HG02943 (cell line): Measurements from ENCODE around the gene CPT1B.
"Not testable (repeated sequence)": the region's sequence is repeated elsewhere in the genome, so short reads cannot be mapped to it uniquely, and the experiment has no call there.

Source experiments
- ATAC-seq: cut with Tn5 transposase; IDR thresholded peaks from one replicate; pipeline ENCODE4 v1.9.1; 2021; ENCODE audit warnings: mild to moderate bottlenecking, low read depth, moderate library complexity; ENCODE audit not compliant: unreplicated experiment

CPT1B gene

GRCh38 chr22:50577987-50578775 lies at the start of gene CPT1B:
CPT1B (minus strand) TSS chr22:50578427; CDS start chr22:50577915, 512 bp downstream.
- no peak for ATAC-seq

- ATAC-seq = no peak
Observed at GRCh38 chr22:50626850-50627641, 48.8 kb upstream of the CPT1B start.

- ATAC-seq = no peak
Observed at GRCh38 chr22:50626314-50626849, 48.2 kb upstream of the CPT1B start.

GRCh38 chr22:50625568-50626313 lies 47.5 kb upstream of the CPT1B start:
- no peak for ATAC-seq

- no peak for ATAC-seq
Observed at GRCh38 chr22:50625131-50625567, 46.9 kb upstream of the CPT1B start.

GRCh38 chr22:50624347-50625130 lies 46.3 kb upstream of the CPT1B start:
- no peak for ATAC-seq

GRCh38 chr22:50622723-50623327 lies 44.6 kb upstream of the CPT1B start:
- ATAC-seq = no peak

GRCh38 chr22:50621948-50622722 lies 43.9 kb upstream of the CPT1B start:
- ATAC-seq = no peak

- peak; percentile 39 for ATAC-seq
Observed at GRCh38 chr22:50621356-50621880, 43.2 kb upstream of the CPT1B start.

- ATAC-seq = peak; percentile 59
Observed at GRCh38 chr22:50620593-50621355, 42.5 kb upstream of the CPT1B start.

GRCh38 chr22:50614296-50614695 lies 36.1 kb upstream of the CPT1B start:
- not testable (repeated sequence) for ATAC-seq

- ATAC-seq = no peak
Observed at GRCh38 chr22:50613291-50613981, 35.2 kb upstream of the CPT1B start.

- no peak for ATAC-seq
Observed at GRCh38 chr22:50612528-50613221, 34.4 kb upstream of the CPT1B start.

GRCh38 chr22:50612168-50612527 lies 33.9 kb upstream of the CPT1B start:
- no peak for ATAC-seq

- ATAC-seq = no peak
Observed at GRCh38 chr22:50611341-50612060, 33.3 kb upstream of the CPT1B start.

- no peak for ATAC-seq
Observed at GRCh38 chr22:50610581-50610980, 32.4 kb upstream of the CPT1B start.
